HepG2 (cell line): Measurements from ENCODE around the gene ZNF282. TPM values are rescaled to one million over a fixed set of nuclear protein-coding genes. Genes with fewer than 3 reads are reported as not detected.

ENCODE experiments used
- ARNT ChIP-seq: fragments of 450-650 bp; IDR thresholded peaks from 2 replicates; pipeline ENCODE4 v1.6.1; 2017
- ATF3 ChIP-seq: sonication (generic); formaldehyde crosslinking; IDR thresholded peaks from 2 replicates; pipeline ENCODE4 v1.4.0; 2020; ENCODE audit warnings: missing genetic modification reagents
- CHCHD3 ChIP-seq: sonication (generic); formaldehyde crosslinking; IDR thresholded peaks from 2 replicates; pipeline ENCODE4 v1.8.0; 2022; ENCODE audit warnings: mild to moderate bottlenecking, missing genetic modification reagents, moderate library complexity
- CSRNP2 ChIP-seq: sonication (generic); formaldehyde crosslinking; conservative IDR thresholded peaks from 2 replicates; pipeline ENCODE4 v1.8.0; 2022; ENCODE audit warnings: low read depth, missing genetic modification reagents
- E2F1 ChIP-seq: sonication (generic); formaldehyde crosslinking; IDR thresholded peaks from 2 replicates; pipeline ENCODE4 v1.5.0; 2020; ENCODE audit warnings: missing genetic modification reagents
- IKZF4 ChIP-seq: sonication (generic); formaldehyde crosslinking; IDR thresholded peaks from 2 replicates; pipeline ENCODE4 v1.5.1; 2020; ENCODE audit warnings: borderline replicate concordance, mild to moderate bottlenecking, low read depth, missing genetic modification reagents; ENCODE audit errors: not compliant biosample characterization
- MATR3 ChIP-seq: sonication (generic); formaldehyde crosslinking; IDR thresholded peaks from 2 replicates; pipeline ENCODE4 v1.4.0; 2020; ENCODE audit warnings: missing genetic modification reagents
- MEIS2 ChIP-seq: sonication (generic); formaldehyde crosslinking; IDR thresholded peaks from 2 replicates; pipeline ENCODE4 v1.9.0; 2021; ENCODE audit warnings: mild to moderate bottlenecking, missing genetic modification reagents
- MTA3 ChIP-seq: sonication (generic); formaldehyde crosslinking; IDR thresholded peaks from 2 replicates; pipeline ENCODE4 v1.4.0; 2020; ENCODE audit warnings: missing genetic modification reagents
- NFRKB ChIP-seq: fragments of 450-650 bp; IDR thresholded peaks from 2 replicates; pipeline ENCODE4 v1.6.1; 2017
- PRPF4 ChIP-seq: fragments of 200-400 bp; formaldehyde crosslinking; IDR thresholded peaks from 2 replicates; pipeline ENCODE4 v1.6.1; 2016; ENCODE audit warnings: low read length, low read depth; ENCODE audit not compliant: poor library complexity, severe bottlenecking
- ZBTB34 ChIP-seq: sonication (generic); formaldehyde crosslinking; IDR thresholded peaks from 2 replicates; pipeline ENCODE4 v1.8.0; 2022; ENCODE audit warnings: mild to moderate bottlenecking, missing genetic modification reagents
- ZBTB7A ChIP-seq: sonication (generic); formaldehyde crosslinking; IDR thresholded peaks from 2 replicates; pipeline ENCODE4 v1.8.0; 2022; ENCODE audit warnings: mild to moderate bottlenecking, missing genetic modification reagents
- ZNF292 ChIP-seq: sonication (generic); formaldehyde crosslinking; IDR thresholded peaks from 2 replicates; pipeline ENCODE4 v1.8.1; 2022; ENCODE audit warnings: mild to moderate bottlenecking, low read depth, missing genetic modification reagents, borderline replicate concordance
- ZNF407 ChIP-seq: sonication (generic); formaldehyde crosslinking; IDR thresholded peaks from one replicate; pipeline ENCODE4 v1.5.1; 2020; ENCODE audit warnings: mild to moderate bottlenecking, missing genetic modification reagents; ENCODE audit errors: not compliant biosample characterization
- ZNF431 ChIP-seq: sonication (generic); formaldehyde crosslinking; IDR thresholded peaks from 2 replicates; pipeline ENCODE4 v1.9.0; 2022; ENCODE audit warnings: missing genetic modification reagents, low read depth, mild to moderate bottlenecking, borderline replicate concordance
- polyA plus RNA-seq, 8 experiments: library from polyadenylated mRNA; depleted of rRNA in 3 of 8; stranded (reverse) in 7 of 8; unstranded in 1 of 8; fragments of >200 nt; fragmentation: Illumina TruSeq in 4 of 8; extraction: Trizol in 4 of 8; gene quantifications; 2 replicates each; pipeline versions ENCODE4 v1.2.1 to v1.2.3, GENCODE V29; 2011 to 2016; ENCODE audit warnings: low read depth in 4 of 8, missing spikeins in 1 of 8, mixed read lengths in 1 of 8; ENCODE audit not compliant: insufficient read depth in 1 of 8
- total RNA-seq, 5 experiments: library from RNA; depleted of rRNA; stranded (reverse); fragments of >200 nt; fragmentation: Illumina TruSeq; extraction: Trizol; gene quantifications; 2 replicates each; pipeline ENCODE4 v1.2.3, GENCODE V29; 2016; ENCODE audit warnings: low read depth in 1 of 5

The ZNF282 gene
- total and polyA plus RNA-seq, 2 of the 13 experiments (the other 11 are each of a cell fraction or from before 2014, with no cell fraction given) = 9.1 to 20.9 TPM

GRCh38 chr7:149147072-149147751, 48.1 kb upstream of the ZNF282 start, which contains the start of gene ZNF398 (continued):
- TF ChIP-seq ZBTB7A (CRISPR knock-in tag) (no peak), MEIS2 (no peak; the same call in 1 of the 2 replicates), CSRNP2 (no peak), ZNF292 (no peak), ATF3 (CRISPR knock-in tag) (0 out of 2 replicates have a peak, but pooled peaks have one; percentile 13), ARNT (no peak), E2F1 (peak; percentile 52; the same call in 1 of the 2 replicates), ZNF407 (CRISPR knock-in tag) (no peak), CHCHD3 (no peak), ZBTB34 (no peak), PRPF4 (no peak), MTA3 (CRISPR knock-in tag) (no peak), ZNF431 (CRISPR knock-in tag) (no peak), NFRKB (no peak), MATR3 (no peak), IKZF4 (CRISPR knock-in tag) (peak; percentile 67)
